KOPT-K1 (cell line): ENCODE data around the gene GALNT9.

Experiments used
- H3K27ac ChIP-seq: fragments of 200-600 bp; sonication (generic); 2 replicates; pipeline ENCODE4 v1.5.1; 2016; ENCODE audit warnings: antibody characterized with exemption, mild to moderate bottlenecking, low read depth, low read length; ENCODE audit not compliant: poor library complexity, severe bottlenecking
- H3K36me3 ChIP-seq: fragments of 200-600 bp; sonication (generic); 2 replicates; pipeline ENCODE4 v1.5.1; 2017; ENCODE audit warnings: antibody characterized with exemption, mild to moderate bottlenecking, low read length, moderate library complexity; ENCODE audit not compliant: insufficient read depth
- H3K9me3 ChIP-seq: fragments of 200-600 bp; sonication (generic); 2 replicates; pipeline ENCODE4 v1.5.1; 2017; ENCODE audit warnings: antibody characterized with exemption, low read length, mild to moderate bottlenecking; ENCODE audit not compliant: insufficient read depth, poor library complexity, severe bottlenecking

Gene GALNT9

DNA sequence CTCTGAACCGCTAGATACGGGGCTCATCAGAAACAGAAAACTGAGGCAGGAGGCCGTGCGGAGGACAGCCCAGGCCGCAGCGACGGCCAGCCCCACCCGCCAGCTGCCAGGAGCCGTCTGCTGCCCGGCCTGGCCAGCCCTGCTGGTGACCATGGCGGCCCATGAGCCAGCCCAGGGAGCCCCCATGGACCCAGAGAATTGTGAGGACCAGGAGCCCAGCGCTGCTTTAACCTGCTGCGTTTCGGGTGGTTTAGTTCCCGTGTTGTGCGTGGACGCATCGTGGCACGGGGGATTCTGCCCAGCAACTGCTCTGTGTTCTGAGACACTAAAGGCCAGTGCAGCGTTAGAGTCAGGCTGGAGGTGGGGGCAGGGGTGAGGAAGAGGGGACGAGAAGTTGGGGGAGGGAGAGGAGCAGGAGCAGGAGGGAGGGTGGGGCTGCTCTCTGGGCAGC, 140.9 kb downstream of the GALNT9 start:
- Histone ChIP-seq H3K36me3 (no peaks in the 10 kb centered on the region), H3K9me3 (peaks cover 5% of the 10 kb centered on the region), H3K27ac (peak overlapping the region; percentile 62)

GRCh38 chr12:132187646-132188450, 141.5 kb downstream of the GALNT9 start:
- no peaks in the 10 kb centered on the region for H3K9me3 ChIP-seq
- H3K27ac ChIP-seq, result no peak overlapping the region
- H3K36me3 ChIP-seq, result no peaks in the 10 kb centered on the region

DNA sequence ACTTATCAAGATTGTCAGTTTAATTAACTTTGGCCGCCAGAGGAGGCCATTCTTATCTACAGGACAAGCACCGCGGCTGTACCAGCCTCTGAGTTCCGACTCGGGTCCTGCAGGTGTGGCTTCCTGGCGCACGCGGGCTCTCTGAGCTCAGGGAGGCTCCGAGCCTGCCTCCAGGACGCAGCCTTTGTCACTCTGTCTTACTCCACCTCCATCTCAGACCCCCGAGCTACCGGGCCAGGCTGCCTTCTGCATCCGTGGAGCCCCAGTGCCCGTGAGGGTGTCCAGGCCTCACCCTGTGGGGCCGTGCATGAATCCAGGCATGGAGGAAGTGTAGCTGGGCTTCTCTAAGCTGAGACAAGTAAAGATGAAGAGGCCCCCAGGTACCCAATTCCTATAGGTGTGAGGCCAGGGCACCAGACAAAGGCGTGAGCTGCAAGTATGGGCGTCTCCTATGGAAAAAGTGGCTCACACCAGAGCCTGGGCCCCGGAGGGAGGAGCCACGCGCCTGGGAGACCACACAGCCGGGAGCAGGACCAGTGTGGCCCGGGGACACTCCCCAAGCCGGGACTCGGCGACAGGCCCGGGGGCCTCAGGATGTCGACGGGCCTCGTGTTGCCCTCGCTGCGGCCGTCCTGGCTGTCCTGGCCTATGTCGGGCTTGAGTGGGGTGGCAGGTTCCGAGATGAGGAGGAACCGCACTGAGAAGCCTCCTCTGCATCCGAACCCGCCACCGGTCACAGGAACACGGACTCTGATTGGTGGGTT, 142.3 kb downstream of the GALNT9 start:
- no peaks in the 10 kb centered on the region for H3K9me3 ChIP-seq
- peak overlapping the region; percentile 67 for H3K27ac ChIP-seq
- H3K36me3 ChIP-seq, result no peaks in the 10 kb centered on the region

GRCh38 chr12:132186208-132186856, 143.1 kb downstream of the GALNT9 start:
- peak overlapping the region; percentile 67 for H3K27ac ChIP-seq
- H3K36me3 ChIP-seq, result no peaks in the 10 kb centered on the region
- H3K9me3 ChIP-seq, result no peaks in the 10 kb centered on the region

DNA sequence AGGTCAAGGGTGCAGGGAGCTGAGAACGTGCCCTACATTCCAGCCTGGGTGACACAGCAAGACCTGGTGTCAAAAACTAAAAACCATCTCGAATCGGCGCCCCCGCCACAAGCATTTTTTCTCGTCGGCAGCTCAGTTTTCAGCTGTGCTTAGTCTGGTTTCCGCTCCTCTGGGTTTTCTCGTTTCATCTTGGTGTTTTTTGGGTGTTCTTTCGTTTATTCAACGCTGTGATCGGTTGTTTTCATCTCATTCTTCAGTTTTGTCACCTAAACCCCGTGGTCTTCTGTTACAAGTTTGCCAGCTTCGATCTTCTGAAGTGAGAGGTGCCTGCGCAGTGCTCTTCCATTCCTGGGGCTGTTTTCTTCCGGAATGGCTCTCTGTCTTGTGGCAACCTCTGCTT, 143.7 kb downstream of the GALNT9 start:
- no peaks in the 10 kb centered on the region for H3K9me3 ChIP-seq
- H3K36me3 ChIP-seq, result no peaks in the 10 kb centered on the region
- H3K27ac ChIP-seq, result peak overlapping the region; percentile 67

DNA sequence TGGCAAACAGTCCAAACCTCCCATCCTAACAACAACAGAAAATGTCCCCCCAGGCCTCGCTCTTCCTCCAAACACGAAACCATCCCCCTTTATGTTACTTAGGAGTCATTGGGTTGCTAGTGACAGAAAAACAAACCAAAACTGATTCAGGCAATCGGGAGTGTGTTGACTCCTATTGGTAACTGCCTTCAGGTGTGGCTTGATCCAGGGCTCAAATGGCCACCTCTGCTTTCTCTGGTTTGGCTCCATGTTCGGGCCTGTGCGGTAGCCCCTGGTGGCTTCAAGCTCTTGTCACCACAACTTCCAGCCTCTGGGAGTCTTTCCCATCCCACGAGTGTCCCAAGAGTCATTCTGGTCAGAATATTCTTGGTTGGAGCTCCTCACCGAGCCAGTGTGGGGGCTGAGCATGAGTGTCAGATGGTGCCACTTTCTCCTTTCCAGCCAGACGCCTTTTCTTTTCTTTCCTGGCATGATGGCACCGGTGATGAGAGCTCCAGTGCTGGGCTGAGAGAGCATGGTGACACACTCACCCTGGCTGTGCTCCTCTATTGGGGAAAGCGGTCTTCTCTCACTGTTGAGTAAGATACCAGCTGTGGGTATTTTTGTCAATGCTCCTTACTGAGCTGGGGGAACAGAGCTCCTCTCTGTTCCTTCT, 146.6 kb downstream of the GALNT9 start:
- no peak overlapping the region for H3K27ac ChIP-seq
- no peaks in the 10 kb centered on the region for H3K36me3 ChIP-seq
- no peaks in the 10 kb centered on the region for H3K9me3 ChIP-seq

- no peak overlapping the region for H3K27ac ChIP-seq
- no peaks in the 10 kb centered on the region for H3K36me3 ChIP-seq
- H3K9me3 ChIP-seq, result no peaks in the 10 kb centered on the region
These were observed 147.1 kb downstream of the GALNT9 start for GRCh38 chr12:132182206-132182710.

DNA sequence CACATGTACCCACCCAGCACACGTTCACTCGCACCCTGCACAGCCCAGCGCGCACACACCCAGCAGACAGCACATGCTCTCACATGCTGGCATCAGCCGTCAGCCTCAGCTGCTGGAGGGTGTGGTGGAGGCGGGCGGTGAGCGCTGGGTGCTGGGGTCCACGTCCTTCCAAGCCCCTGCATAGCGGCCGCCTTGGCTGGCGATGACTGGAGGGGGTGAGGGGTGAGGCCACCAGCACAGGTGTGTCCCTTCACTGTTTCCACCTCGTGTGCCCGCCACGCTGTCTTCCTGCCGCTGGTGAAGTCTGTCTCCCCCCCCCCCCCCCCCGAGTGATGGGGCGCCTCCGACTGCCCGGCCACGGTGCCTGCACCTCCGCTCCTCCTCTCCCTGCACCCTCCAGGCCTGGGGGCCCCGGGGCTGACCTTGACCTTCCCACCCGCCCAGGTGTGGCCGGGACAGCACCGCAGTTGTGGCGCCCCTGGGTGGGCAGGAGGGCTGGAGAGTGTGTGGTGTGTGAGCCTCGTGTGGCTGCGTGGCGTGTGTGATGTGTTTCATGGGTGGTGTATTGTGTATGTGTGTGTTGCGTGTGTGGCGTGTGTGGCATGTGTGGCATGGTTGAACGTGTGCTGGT, 147.7 kb downstream of the GALNT9 start:
- H3K36me3 ChIP-seq, result no peaks in the 10 kb centered on the region
- no peak overlapping the region for H3K27ac ChIP-seq
- H3K9me3 ChIP-seq, result no peaks in the 10 kb centered on the region

DNA sequence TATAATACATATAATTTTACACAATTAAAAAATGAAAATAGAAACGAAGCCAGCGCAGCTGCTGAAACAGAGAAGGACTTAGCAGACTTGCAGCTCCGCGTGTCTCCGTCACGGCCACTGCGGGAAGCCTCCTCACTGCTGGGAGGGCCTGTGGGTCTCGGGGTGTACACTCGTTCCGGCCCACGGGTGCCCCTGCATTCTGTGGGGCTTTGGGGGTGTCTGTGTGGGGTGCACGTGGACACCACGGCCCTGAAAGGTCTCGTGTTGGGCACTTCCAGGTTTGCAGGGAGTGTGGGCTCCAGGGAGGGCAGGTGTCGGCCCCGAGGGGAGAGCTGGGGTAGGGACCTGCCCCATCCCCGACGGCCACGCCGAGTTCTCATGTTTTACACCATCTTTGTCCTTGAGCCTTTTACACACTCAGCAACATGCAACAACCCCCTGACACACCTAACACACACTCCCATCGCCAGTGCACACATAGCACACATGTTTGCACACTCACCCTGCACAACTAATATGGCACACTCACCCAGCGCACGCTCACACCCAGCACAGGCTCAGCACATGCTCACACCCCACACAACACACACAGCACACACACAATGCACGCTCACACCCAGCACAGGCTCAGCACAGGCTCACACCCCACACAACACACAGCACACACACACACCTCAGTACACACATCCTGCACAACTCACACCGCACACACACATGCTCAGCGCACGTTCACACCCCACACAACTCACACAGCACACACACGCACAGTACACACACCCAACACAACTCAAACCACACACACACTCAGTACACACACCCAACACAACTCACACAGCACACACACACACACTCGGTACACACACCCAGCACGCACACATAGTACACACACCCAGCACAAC, 148.5 kb downstream of the GALNT9 start:
- Histone ChIP-seq H3K36me3 (no peaks in the 10 kb centered on the region), H3K9me3 (no peaks in the 10 kb centered on the region), H3K27ac (no peak overlapping the region)

DNA sequence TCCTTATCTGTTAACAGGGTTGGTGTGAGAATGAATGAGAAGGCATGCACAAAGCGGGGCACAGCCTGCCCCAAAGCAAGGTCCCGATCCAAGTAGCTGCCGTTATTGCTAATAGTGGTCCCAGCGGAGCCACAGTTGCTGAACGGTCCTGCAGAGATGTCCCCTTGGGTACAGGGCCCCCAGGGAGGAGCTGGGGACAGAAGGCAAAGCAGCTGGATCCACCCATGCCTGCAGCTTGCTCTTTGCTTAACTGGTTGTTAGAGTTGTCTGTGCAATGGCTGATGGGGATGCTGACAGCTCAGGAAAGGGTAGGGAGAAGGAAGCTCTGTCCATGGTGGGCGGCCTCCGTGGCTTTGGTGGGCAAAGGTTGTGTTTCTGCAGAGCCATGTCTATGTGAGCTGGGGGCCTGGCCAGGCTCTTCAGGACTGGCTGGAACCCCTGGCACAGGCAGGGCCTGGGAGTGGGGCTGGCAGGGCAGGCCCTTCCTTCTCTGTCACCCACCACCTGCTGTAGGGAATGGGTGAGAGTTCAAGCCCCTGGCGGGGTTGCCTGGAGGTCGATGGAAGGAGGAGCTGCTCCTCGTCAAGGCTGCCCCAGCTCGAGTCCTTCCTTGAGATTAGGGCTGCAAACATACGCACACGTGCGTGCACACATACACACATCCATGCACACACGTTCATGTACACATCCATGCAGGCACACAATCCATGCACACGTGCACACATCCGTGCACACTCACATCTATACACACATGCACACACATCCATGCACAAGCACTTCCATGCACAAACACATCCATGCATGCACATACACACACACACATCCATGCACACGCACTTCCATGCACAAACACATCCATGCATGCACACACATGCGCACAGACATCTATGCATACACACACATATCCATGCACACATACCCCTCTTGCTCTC, 149.7 kb downstream of the GALNT9 start:
- Histone ChIP-seq H3K27ac (peak overlapping the region; percentile 38), H3K36me3 (no peaks in the 10 kb centered on the region)

DNA sequence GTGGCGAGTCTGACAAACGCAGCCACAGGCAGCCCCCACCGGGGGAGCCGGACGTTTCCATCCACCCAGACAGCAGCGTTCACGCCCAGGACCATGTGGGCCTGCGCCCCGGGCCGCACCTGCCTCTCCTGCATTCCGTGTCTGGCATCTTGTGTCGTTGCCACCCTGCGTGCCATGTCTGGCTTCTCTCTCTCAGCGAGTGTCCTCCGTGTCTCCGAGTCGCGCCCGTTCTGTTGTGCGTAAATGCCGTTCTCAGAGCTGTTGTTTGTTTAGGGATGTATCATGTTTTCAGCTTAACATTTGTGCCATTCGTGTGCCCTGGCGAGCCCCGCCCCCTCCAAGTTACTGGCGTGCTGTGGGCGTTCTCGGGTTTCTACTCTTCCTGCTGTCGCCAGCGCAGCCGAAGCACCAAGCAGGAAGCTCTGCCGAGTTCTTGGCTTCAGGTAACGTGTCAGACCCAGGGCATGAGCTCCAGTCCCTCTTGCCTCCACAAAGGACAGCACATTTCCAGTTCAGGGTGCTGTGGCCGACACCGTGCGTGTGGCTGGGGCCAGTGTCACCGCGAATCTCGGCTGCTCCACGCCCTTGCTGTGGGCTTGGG, 150.5 kb downstream of the GALNT9 start:
- peak overlapping the region; percentile 38 for H3K27ac ChIP-seq
- no peaks in the 10 kb centered on the region for H3K36me3 ChIP-seq
- no peaks in the 10 kb centered on the region for H3K9me3 ChIP-seq

More for the DNA sequence above, 149.7 kb downstream of the GALNT9 start:
- no peaks in the 10 kb centered on the region for H3K9me3 ChIP-seq

DNA sequence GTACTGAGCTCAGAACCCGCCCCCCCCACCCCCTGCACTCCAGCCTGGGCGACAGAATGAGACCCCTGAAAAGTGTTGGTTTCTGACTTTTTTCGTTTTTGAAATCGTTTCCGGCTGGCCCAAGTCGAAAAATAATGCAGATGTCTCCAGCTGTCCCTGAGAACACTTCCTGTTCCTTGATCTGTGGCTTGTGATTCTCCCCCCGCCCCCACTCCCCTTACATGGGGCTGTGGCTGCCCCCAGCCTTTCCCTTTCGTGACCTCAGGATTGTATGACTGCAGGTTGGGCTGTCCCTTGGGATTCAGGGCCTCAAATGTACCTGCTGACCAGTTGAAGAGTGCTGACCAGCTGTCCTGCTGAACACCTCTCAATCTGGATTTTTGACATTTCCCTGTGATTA, 151.1 kb downstream of the GALNT9 start:
- no peaks in the 10 kb centered on the region for H3K9me3 ChIP-seq
- H3K27ac ChIP-seq, result peak overlapping the region; percentile 38
- no peaks in the 10 kb centered on the region for H3K36me3 ChIP-seq
